ENCODE measurements around the gene MT1A.

DNA sequence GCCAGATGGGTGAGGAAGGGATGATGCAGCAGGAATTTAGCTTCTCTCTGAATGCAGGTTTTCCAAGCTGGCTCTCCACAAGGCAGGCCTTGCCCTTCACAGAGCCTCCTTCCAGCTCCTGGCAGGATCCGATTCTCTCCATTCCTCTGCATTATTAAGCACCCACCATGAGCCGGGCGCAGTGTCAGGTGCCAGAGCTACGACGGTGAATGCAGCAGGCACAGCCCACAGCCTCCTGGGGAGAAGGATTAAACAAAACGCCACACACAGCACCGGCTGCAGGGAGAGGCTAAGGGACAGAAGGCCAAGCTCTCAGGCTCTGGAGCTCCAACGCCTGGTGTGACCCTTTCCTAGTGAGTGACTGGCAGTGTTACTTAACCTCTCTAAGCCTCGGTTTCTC lies 37.1 kb upstream of the MT1A start:
- TF ChIP-seq GLIS3 (CRISPR knock-in tag; IDR thresholded peaks at IDR 0.05) (no peak), RARB (CRISPR knock-in tag; IDR thresholded peaks at IDR 0.05) (no peak)
- TF ChIP-seq, protein P1, sequence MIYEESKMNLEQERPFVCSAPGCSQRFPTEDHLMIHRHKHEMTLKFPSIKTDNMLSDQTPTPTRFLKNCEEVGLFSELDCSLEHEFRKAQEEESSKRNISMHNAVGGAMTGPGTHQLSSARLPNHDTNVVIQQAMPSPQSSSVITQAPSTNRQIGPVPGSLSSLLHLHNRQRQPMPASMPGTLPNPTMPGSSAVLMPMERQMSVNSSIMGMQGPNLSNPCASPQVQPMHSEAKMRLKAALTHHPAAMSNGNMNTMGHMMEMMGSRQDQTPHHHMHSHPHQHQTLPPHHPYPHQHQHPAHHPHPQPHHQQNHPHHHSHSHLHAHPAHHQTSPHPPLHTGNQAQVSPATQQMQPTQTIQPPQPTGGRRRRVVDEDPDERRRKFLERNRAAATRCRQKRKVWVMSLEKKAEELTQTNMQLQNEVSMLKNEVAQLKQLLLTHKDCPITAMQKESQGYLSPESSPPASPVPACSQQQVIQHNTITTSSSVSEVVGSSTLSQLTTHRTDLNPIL (CRISPR knock-in tag; IDR thresholded peaks at IDR 0.05; ENCODE audit: low read depth), result no peak
- TF ChIP-seq, protein P2, sequence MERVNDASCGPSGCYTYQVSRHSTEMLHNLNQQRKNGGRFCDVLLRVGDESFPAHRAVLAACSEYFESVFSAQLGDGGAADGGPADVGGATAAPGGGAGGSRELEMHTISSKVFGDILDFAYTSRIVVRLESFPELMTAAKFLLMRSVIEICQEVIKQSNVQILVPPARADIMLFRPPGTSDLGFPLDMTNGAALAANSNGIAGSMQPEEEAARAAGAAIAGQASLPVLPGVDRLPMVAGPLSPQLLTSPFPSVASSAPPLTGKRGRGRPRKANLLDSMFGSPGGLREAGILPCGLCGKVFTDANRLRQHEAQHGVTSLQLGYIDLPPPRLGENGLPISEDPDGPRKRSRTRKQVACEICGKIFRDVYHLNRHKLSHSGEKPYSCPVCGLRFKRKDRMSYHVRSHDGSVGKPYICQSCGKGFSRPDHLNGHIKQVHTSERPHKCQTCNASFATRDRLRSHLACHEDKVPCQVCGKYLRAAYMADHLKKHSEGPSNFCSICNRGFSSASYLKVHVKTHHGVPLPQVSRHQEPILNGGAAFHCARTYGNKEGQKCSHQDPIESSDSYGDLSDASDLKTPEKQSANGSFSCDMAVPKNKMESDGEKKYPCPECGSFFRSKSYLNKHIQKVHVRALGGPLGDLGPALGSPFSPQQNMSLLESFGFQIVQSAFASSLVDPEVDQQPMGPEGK (CRISPR knock-in tag; IDR thresholded peaks at IDR 0.05; ENCODE audit: borderline replicate concordance), result no peak
